Muscle of arm (tissue), 12 donors: ENCODE data around the gene PIGW. TPM values are rescaled to one million over a fixed set of nuclear protein-coding genes. Genes with fewer than 3 reads are reported as not detected.

Experiments used
- DNase-seq: peaks from one replicate; pipeline ENCODE4 v3.0.0-alpha.2; 2013
- polyA plus RNA-seq, 12 donors: library from polyadenylated mRNA; unstranded; fragments of 120-200 nt; gene quantifications; one replicate each; pipeline ENCODE4 v1.2.1, GENCODE V29; 2013; ENCODE audit not compliant: insufficient read length in 12 of 12

PIGW gene
- polyA plus RNA-seq, 12 donors, result 6.7 to 11.6 (median 9.3) TPM; not detected in 1

- peak; percentile 68 for DNase-seq
These were observed 11.0 kb downstream of the PIGW start for GRCh38 chr17:36545465-36546417.

DNA sequence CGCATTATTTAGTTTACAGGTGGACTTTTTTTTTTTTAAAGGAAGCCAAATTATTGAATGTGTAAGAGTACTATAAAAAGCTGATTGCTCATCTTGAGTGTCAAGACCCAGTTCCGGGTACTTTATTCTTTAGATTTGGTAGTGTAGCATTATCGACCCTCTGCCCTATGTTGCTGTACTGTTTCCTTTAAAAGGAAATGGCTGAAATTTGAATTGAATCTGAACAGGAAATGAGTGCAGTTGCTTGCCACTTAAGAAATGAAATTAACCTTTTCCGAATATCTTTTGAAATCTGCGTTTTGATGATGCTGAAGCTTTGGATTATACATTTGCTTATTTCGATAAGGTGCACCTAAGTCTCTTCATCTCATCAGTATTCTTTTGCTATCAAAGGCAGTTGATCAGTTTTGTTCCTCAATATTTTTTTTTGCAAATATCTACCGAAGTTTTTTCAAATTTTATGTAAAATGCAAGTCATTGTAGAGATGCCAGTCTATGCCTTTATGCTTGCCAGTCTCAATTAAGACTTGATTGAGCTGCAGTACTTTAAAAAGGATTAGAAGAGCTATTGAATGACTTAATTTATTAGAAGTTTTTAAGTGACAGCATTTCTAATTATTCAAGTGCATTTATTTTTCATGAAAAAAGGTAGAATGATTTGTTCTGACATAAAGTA, 11.8 kb downstream of the PIGW start:
- no peak for DNase-seq

- no peak for DNase-seq
These were observed 13.0 kb downstream of the PIGW start for GRCh38 chr17:36547776-36548175.

DNA sequence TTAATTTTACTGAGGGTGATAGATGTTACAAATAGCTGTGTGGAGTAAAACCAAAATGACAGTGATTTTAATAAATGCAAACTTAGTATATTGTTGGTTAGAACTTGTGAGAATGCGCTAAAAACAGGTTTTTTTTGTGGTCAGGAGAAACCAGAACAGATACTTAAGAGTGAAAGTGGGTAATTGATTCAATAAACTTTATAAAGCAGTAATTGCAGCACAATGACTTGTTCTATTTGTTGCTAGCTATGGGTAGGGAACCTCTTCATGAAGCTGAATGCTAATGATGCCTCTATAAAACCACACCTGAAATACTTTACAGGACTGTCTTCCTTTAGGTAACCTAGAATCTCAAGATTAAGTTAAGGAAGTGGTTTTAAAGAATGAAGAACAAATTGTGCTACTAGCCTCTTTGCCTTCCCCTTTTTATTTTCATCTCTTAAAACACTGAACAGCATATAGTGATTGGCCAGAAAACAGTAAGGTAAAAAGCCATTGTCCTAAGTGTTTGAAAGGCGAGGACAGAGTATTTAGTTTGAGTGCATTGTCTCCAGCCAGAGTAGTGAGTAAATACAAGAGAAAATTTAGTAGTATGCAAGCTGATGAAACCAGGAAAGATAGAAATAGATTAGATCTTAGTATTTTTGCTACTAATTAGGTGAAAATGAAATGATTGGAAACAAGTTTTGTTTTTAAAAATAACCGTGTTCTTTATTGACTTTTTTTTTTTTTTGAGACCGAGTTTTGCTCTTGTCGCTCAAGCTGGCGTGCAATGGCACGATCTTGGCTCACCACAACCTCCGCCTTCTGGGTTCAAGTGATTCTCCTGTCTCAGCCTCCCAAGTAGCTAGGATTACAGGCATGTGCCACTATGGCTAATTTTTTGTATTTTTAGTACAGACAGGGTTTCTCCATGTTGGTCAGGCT, 16.0 kb downstream of the PIGW start:
- no peak for DNase-seq

DNA sequence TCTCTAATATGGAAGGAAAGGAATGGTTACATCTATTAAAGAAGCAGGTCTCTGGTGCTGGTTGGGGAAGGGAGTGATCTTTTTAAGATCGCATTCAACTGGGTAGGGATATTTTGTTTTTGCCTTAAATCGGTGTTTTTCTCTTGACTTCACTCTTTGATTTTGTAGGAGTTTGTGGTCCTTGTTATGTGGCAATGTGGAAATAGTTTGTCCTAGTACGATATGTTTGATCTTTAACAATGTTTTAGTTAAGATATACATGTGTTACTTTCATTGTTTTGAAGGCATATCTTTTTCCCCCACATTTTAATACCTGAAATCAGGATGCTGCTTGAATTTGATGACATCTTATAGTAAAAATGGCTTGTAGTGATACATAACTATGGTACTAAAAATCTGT, 18.7 kb downstream of the PIGW start:
- no peak for DNase-seq

- DNase-seq, result no peak
These were observed 31.3 kb downstream of the PIGW start for GRCh38 chr17:36566081-36566480.

DNA sequence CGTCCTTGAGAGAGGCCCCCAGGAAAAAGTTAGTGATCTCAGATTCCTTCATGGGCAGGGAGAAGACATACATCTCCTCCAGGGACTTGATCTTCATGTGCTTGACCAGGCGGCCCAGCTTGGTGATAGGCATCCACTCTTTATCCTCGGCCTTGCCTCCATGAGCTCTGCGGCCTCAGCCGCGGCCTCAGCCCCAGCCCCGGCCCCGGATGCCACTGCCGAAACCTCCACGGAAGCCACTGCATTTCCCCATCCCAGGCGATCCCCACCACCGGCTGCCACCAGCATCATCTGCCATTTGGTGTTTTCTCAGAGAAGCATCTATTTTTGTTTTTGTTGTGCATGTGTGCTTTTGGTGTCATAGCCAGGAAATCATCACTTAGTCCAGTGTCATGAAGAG, 40.2 kb downstream of the PIGW start:
- DNase-seq, result no peak

- no peak for DNase-seq
These were observed 42.0 kb downstream of the PIGW start for GRCh38 chr17:36576793-36577192.

DNA sequence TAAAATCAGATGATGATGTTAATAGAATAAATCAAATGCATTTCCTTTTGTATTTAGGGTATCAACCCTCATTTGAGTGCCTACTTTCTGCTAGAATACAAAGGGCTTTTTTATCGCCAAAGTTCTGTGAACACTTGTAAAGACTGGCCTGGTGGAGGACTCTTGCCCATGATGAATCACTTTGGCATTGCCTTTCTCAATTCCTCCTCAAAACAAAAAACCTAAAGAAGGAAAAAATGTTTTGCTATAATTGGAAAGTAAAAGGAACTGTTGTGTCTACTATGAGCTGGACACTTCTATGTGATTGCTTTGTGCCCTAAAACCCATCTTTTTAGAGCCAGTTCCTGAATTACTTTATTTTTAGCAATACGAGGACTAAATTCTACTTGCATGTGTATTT, 43.9 kb downstream of the PIGW start:
- DNase-seq, result no peak

DNA sequence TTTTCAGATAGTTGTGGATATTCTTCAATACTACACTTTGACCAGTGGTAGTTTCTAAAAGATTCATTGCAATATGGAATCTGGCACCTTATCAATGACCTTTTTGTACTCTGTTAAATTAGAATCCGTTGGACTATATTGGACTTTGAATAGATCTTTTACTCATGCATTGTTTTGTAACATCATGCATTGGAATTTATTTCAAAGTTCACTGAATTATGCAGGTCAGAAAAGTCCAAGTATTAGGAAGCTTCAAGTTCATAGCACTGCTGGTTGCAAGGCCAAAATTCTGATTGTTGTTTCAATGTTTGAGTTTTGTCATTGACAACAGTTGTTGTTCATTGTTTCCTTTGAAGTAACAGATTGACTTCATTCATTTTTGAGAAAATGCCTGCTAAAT, 49.0 kb downstream of the PIGW start:
- no peak for DNase-seq

- DNase-seq, result no peak
These were observed 51.4 kb downstream of the PIGW start for GRCh38 chr17:36586138-36586537.

Other genes starting within 250 kb of the PIGW start
- under 1 TPM in 1 of 12 donors, not detected in 11; 0.85 TPM for gene TBC1D3G, start 211.1 kb upstream of the PIGW start, polyA plus RNA-seq
- 10 to 100 TPM in 1 of 12 donors, not detected in 11; 11.2 TPM for gene TBC1D3H, start 146.6 kb upstream of the PIGW start, polyA plus RNA-seq
- 10 to 100 TPM in 11 of 12 donors, not detected in 1; 25.5 to 66.1 (median 57.6) TPM for gene ZNHIT3, start 48.3 kb upstream of the PIGW start, polyA plus RNA-seq
- 10 to 100 TPM in 11 of 12 donors, not detected in 1; 19.7 to 60.2 (median 30.8) TPM for gene MYO19, start 119 bp upstream of the PIGW start, polyA plus RNA-seq
- 10 to 100 TPM in 11 of 12 donors, not detected in 1; 47.7 to 91.0 (median 64.3) TPM for gene GGNBP2, start 9.9 kb downstream of the PIGW start, polyA plus RNA-seq
- 10 to 100 TPM in 1 of 12 donors, 1 to 10 TPM in 10, not detected in 1; 4.9 to 30.6 (median 6.9) TPM for gene DHRS11, start 56.9 kb downstream of the PIGW start, polyA plus RNA-seq
- gene MRM1, start 66.6 kb downstream of the PIGW start, polyA plus RNA-seq, result 1 to 10 TPM in 10 of 12 donors, not detected in 2; 3.0 to 4.8 (median 3.4) TPM